ENCODE measurements around the gene MATN3.

GRCh38 chr2:20018601-20019152 is 6.2 kb upstream of the MATN3 start:
- no peak for TF ChIP-seq NANOG (IDR thresholded peaks at IDR 0.05; ENCODE audit: insufficient read depth, low read depth, low read length, poor library complexity, severe bottlenecking)
- TF ChIP-seq, protein P1, sequence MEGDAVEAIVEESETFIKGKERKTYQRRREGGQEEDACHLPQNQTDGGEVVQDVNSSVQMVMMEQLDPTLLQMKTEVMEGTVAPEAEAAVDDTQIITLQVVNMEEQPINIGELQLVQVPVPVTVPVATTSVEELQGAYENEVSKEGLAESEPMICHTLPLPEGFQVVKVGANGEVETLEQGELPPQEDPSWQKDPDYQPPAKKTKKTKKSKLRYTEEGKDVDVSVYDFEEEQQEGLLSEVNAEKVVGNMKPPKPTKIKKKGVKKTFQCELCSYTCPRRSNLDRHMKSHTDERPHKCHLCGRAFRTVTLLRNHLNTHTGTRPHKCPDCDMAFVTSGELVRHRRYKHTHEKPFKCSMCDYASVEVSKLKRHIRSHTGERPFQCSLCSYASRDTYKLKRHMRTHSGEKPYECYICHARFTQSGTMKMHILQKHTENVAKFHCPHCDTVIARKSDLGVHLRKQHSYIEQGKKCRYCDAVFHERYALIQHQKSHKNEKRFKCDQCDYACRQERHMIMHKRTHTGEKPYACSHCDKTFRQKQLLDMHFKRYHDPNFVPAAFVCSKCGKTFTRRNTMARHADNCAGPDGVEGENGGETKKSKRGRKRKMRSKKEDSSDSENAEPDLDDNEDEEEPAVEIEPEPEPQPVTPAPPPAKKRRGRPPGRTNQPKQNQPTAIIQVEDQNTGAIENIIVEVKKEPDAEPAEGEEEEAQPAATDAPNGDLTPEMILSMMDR (IDR thresholded peaks at IDR 0.05; ENCODE audit: control extremely low read depth in 1 of 3, insufficient read depth in 1 of 3, low read depth in 1 of 3, low read length in 3 of 3) = no peak
- TF ChIP-seq CHD1 (IDR thresholded peaks at IDR 0.05; ENCODE audit: low read depth, low read length) = no peak
- TF ChIP-seq HDAC6 (IDR thresholded peaks at IDR 0.05; ENCODE audit: low read depth, low read length) = no peak

All from H1 (cell line).